Fibroblast of pulmonary artery (primary cell): Measurements from ENCODE around the gene AGAP2.
A peak's percentile ranks its signal among the peaks of the same experiment; 100 is the strongest.

Experiments used
- DNase-seq: peaks from one replicate; pipeline ENCODE4 v3.0.0-alpha.2; 2010; ENCODE audit warnings: low read depth
- H3K4me3 ChIP-seq: replicated peaks from 2 replicates; pipeline ENCODE4 v1.5.1; 2011; ENCODE audit warnings: low read depth, mild to moderate bottlenecking, control low read depth, low read length, moderate library complexity
- TF ChIP-seq, protein P1 (sequence below): IDR thresholded peaks from 2 replicates; pipeline ENCODE4 v1.5.1; 2011; ENCODE audit warnings: mild to moderate bottlenecking, control low read depth, low read length, inconsistent platforms; ENCODE audit errors: missing control alignments

Gene AGAP2

GRCh38 chr12:57751788-57752667, 13.5 kb upstream of the AGAP2 start, which contains the start of gene CDK4:
TSS of gene CDK4 (minus strand) at chr12:57752310. CDS start at chr12:57751717, 593 bp downstream.
- peak within 1 kb of the TSS; percentile 92 for H3K4me3 ChIP-seq
- DNase-seq: peak; percentile 100
- TF ChIP-seq, protein P1, sequence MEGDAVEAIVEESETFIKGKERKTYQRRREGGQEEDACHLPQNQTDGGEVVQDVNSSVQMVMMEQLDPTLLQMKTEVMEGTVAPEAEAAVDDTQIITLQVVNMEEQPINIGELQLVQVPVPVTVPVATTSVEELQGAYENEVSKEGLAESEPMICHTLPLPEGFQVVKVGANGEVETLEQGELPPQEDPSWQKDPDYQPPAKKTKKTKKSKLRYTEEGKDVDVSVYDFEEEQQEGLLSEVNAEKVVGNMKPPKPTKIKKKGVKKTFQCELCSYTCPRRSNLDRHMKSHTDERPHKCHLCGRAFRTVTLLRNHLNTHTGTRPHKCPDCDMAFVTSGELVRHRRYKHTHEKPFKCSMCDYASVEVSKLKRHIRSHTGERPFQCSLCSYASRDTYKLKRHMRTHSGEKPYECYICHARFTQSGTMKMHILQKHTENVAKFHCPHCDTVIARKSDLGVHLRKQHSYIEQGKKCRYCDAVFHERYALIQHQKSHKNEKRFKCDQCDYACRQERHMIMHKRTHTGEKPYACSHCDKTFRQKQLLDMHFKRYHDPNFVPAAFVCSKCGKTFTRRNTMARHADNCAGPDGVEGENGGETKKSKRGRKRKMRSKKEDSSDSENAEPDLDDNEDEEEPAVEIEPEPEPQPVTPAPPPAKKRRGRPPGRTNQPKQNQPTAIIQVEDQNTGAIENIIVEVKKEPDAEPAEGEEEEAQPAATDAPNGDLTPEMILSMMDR: no peak

DNA sequence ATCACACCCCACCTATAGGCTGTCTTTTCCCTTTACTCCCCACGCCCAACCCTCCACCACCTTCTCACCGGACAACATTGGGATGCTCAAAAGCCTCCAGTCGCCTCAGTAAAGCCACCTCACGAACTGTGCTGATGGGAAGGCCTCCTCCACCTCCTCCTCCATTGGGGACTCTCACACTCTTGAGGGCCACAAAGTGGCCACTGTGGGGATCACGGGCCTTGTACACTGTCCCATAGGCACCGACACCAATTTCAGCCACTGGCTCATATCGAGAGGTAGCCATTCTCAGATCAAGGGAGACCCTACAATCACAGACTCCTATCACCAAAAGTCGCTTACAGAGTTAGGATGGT, 12.9 kb upstream of the AGAP2 start:
- no peak for DNase-seq
- TF ChIP-seq, protein P1: no peak
- H3K4me3 ChIP-seq: peak overlapping the region; percentile 92

- TF ChIP-seq, protein P1: no peak
- H3K4me3 ChIP-seq: peak overlapping the region; percentile 92
- no peak for DNase-seq
Observed at GRCh38 chr12:57750561-57751431, 12.3 kb upstream of the AGAP2 start.

GRCh38 chr12:57749061-57749460, 10.5 kb upstream of the AGAP2 start:
- TF ChIP-seq, protein P1: no peak
- H3K4me3 ChIP-seq: no peak overlapping the region
- no peak for DNase-seq

GRCh38 chr12:57746025-57746424, 7.5 kb upstream of the AGAP2 start:
- TF ChIP-seq, protein P1: no peak
- peak overlapping the region; percentile 99 for H3K4me3 ChIP-seq
- no peak for DNase-seq

- peak overlapping the region; percentile 99 for H3K4me3 ChIP-seq
- TF ChIP-seq, protein P1: no peak
- DNase-seq: no peak
Observed at GRCh38 chr12:57745485-57745881, 6.9 kb upstream of the AGAP2 start.
